IgD-negative memory B cell (primary cell): Measurements from ENCODE around the gene CHCHD6. TPM values are rescaled to one million over a fixed set of nuclear protein-coding genes. Genes with fewer than 3 reads are reported as not detected.

Experiments used
- H3K27ac Mint-ChIP-seq, 3 donors: one replicate each; pipeline ENCODE4 v1.8.0; 2020 to 2022; ENCODE audit warnings: mild to moderate bottlenecking in 3 of 3, mixed read lengths in 3 of 3, moderate library complexity in 1 of 3
- H3K27me3 Mint-ChIP-seq: one replicate; pipeline ENCODE4 v1.8.0; 2021; ENCODE audit warnings: mixed read lengths
- H3K36me3 Mint-ChIP-seq: one replicate; pipeline ENCODE4 v1.8.0; 2020; ENCODE audit warnings: mild to moderate bottlenecking, mixed read lengths
- H3K4me1 Mint-ChIP-seq, 3 donors: one replicate each; pipeline ENCODE4 v1.8.0; 2020 to 2022; ENCODE audit warnings: mixed read lengths in 3 of 3, mild to moderate bottlenecking in 1 of 3
- H3K4me3 Mint-ChIP-seq, 4 donors: one replicate each; pipeline ENCODE4 v1.8.0; 2020 to 2022; ENCODE audit warnings: mild to moderate bottlenecking in 4 of 4, mixed read lengths in 4 of 4, moderate library complexity in 3 of 4
- H3K9me3 Mint-ChIP-seq, 3 donors: one replicate each; pipeline ENCODE4 v1.8.0; 2020 to 2021; ENCODE audit warnings: mixed read lengths in 3 of 3, mild to moderate bottlenecking in 1 of 3
- polyA plus RNA-seq: library from polyadenylated mRNA; unstranded; fragments of 300-500 nt; fragmentation: Illumina TruSeq; gene quantifications from one replicate; pipeline ENCODE4 v1.2.3, GENCODE V29; 2021

CHCHD6 gene
- polyA plus RNA-seq, 1 donor from 2014 or later: 16.6 TPM

DNA sequence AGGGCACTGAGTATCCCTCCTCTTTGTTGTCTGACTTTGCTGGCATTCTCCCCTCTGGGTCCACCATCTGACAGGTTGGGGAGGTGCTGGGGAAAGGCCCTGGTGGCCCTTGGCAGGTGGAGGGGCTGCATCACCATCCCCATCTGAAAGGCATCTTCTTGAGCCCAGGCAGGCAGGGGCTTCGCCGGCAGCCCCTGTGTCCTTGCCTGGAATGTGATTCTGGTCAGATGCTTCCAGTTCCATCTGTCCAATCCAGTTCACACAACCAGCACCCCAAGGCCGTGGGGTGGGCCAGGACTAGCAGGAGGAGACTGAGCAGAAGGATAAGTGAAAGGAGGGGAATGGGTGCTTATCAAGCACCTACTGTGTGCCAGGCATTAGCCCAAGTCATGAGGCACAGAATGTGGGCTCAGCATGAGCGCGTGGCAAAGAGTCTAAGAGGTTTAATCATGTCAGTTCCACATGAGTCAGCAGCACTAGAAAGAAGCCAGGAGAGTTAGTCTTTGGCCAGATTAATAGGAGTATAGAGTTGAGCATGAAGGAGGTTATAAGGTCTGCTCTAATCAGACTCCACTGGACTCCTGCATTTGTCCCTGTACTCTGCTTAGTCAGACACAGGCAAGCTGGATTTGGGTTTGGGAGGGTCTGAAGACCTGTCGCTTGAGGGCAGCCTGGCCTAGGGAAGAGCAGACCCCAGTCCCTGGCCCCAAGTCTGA is 38.7 kb upstream of the CHCHD6 start:
- Mint-ChIP-seq H3K4me3 (no peak overlapping the region), H3K9me3 (peaks cover 0 to 6% (median 3%) of the 10 kb centered on the region in 3 donors), H3K27ac (no peak overlapping the region), H3K36me3 (no peaks in the 10 kb centered on the region), H3K4me1 (peaks cover 4 to 6% (median 5%) of the 10 kb centered on the region in 3 donors), H3K27me3 (peaks cover 13% of the 10 kb centered on the region)

DNA sequence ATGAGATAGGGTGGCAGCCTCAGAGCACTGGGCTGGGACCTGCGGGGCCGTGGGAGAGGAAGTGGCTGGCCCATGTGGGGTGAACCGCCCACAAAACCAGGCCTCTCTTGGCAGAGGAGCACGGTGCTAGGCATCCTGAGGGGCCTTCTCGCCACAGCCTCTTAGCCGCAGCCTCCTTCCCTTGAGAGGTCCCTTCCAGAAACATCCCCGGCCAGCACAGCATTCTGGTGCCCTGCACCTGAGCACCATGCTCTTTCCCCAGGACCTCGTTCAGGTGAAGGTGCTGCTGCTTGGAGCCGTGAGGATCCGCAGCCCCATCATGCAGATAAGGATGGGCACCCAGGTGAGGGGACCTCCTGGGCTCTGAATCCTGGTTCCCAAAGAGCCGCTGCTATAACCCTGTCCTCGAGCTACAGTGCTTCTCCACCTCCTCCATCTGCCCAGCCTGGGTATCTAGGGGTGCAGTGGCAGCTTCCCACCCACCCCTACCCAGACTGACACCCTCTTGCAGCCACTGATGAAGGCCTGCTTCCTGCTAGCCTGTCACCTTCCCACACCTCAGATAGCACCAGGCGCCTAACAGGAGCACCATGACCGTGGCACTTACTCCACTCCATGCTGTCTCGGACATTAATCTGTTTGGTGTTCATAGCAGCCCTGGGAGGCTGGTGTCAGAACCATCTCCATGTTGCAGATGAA is 37.9 kb upstream of the CHCHD6 start:
- H3K27ac Mint-ChIP-seq: no peak overlapping the region
- H3K4me3 Mint-ChIP-seq: no peak overlapping the region
- peaks cover 4 to 7% (median 5%) of the 10 kb centered on the region in 3 donors for H3K4me1 Mint-ChIP-seq
- H3K27me3 Mint-ChIP-seq: peaks cover 8% of the 10 kb centered on the region
- peaks cover 2 to 7% (median 3%) of the 10 kb centered on the region in 3 donors for H3K9me3 Mint-ChIP-seq
- no peaks in the 10 kb centered on the region for H3K36me3 Mint-ChIP-seq

DNA sequence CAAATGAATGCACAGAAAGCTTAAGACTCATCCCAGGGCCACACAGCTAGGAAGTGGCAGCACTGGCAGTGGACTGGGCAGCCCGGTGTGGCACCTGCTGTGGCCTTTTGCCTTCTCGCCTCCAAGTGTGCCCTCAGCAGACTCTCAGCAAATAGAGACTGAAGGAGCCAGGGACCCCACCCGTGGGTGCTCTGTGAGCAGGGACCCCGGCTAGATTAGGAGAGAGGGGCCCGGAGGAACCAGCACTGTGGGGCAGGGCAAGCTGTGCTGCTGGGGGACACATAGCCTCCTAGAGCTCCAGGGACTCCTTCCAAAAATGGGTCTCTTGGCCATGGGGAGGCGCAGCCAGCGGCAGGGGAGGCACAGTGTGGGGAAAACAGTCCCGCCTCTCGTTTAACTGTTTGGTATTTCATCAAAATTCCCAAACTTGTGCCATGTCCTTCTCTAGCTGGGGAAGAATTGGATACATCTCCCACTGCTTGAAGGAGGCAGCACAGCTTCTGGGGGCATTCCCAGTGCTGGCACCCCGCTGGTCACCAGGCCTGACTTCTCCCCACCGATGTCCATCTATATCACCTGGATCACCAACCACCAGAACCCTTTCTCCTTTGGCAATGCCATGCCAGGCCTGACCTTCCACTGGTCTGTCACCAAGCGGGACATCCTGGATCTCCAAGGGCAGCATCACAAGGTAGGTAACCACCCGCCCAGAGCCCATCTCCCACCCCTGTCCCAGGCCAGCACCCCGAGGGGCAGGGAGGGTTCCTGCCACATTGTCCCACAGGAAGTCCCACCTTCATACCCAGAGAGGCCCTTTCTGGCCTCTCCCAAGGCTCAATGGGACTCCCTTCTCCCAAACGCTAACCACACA is 37.1 kb upstream of the CHCHD6 start:
- Mint-ChIP-seq H3K27me3 (peaks cover 6% of the 10 kb centered on the region), H3K36me3 (no peaks in the 10 kb centered on the region), H3K4me3 (no peak overlapping the region), H3K9me3 (peaks cover 2 to 9% (median 2%) of the 10 kb centered on the region in 3 donors), H3K4me1 (peaks cover 4 to 11% (median 5%) of the 10 kb centered on the region in 3 donors), H3K27ac (no peak overlapping the region)

DNA sequence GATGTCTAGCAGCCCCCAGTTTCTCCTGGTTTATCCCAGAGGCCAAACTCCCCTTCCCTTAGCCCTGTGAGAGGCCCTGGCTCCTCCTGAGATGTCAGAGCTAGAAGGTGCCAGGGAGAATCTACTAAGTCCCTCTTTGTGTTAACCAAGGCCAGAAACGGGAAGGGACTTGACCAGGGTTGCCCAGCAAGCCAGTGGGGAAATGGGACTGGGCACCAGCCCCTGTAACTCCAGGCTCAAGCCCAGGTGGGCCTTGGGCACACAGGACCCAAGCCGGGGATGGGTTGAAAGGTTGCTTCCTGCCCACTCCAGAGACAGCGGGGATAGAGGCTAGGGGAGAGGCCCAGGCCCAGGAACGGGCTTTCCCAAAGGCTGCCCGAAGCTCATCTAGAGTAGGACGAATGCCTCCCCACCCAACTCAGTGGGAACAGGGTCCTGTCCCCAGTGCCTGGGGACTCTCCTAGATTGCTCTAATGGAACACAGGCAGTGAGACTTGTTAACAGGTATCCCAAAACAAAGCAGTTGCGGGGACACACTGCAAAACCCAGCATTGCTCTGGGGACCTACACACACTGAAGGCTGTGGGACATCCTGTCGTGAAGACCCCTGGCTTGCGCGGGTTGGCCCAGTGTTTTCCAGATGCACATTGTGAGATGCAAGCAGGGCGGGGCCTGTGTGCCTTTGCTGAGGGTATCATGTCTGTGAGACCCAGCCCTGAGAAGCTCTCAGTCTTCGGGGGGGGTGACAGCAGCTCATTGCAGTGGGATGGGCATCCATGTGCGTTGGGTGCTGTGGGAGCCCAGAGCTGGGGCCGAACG is 36.2 kb upstream of the CHCHD6 start:
- peaks cover 2 to 9% (median 2%) of the 10 kb centered on the region in 3 donors for H3K9me3 Mint-ChIP-seq
- H3K4me1 Mint-ChIP-seq: peaks cover 4 to 11% (median 5%) of the 10 kb centered on the region in 3 donors
- no peaks in the 10 kb centered on the region for H3K27me3 Mint-ChIP-seq
- peak overlapping the region in 1 of 3 donors; percentile 46 for H3K27ac Mint-ChIP-seq
- no peak overlapping the region for H3K4me3 Mint-ChIP-seq
- no peaks in the 10 kb centered on the region for H3K36me3 Mint-ChIP-seq

DNA sequence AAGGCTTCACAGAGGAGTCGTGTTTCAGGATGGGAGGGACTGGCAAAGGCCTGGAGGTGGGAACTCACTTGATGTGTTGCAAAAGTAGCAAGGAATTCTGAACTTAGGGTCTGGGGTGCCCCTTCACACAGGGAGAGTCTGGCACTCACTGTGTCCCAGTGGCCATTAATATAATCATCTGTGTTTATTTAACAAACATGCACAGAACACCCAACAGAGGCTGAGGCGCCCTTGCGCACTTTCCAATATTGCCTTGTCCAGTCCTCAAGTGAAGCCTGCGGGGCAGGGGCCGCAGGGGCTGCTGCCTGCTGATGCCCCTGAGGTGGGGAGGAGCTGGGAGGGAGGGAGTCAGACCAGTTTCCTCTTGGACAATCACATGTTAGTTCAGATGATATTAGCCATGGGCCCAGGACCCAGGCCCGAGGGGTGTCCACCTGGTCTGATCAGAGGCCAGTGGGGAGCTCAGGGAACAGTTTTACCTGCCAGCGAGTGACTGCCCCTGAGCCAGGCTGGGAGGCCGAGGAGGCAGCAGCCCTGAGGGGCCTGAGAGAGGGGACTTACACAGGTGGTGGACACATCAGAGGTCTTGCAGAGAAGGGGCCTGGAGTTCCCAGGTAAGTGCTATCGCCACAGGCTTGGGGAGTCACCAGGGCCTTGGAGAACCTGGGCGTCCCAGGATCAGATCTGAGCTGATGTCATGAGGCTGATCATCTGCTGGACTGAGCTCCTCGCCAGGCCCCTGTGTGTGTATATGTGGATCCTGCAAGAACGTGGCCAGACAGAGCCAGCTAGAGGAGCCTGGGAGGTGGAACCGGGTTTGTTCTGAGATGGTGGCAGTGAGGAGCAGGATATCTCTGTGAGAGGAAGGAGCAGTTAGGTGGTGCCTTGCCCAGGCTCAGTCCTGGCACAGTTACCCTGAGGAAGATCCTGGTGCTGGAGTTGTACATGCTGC is 35.3 kb upstream of the CHCHD6 start:
- H3K4me1 Mint-ChIP-seq: peaks cover 4 to 11% (median 5%) of the 10 kb centered on the region in 3 donors

DNA sequence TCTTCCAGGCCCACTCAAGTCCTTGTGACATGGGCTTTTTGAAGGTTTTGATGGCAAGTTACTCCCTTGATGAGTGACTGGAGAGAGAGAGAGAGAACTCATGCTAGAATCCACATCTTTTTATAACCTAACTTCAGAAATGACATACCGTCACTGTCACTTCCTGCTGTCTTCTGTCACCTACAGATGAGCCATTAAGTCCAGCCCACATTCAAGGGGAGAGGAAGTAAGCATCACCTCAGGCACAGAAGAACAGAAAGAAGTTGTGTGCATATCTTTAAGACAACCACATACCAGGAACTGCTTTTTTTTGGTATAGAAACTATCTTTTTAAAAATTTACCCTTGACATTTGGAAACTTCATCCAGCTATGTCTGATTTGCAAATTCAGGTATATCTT is 32.5 kb upstream of the CHCHD6 start:
- Mint-ChIP-seq H3K27ac (no peak overlapping the region), H3K4me3 (no peak overlapping the region), H3K4me1 (peaks cover 0 to 5% (median under 1%) of the 10 kb centered on the region in 3 donors), H3K9me3 (peaks cover 2 to 19% (median 2%) of the 10 kb centered on the region in 3 donors), H3K36me3 (no peaks in the 10 kb centered on the region), H3K27me3 (peaks cover 4% of the 10 kb centered on the region)

More for the DNA sequence above, 35.3 kb upstream of the CHCHD6 start:
- Mint-ChIP-seq H3K36me3 (no peaks in the 10 kb centered on the region), H3K27me3 (no peaks in the 10 kb centered on the region), H3K4me3 (peak overlapping the region in 1 of 4 donors; percentile 17), H3K27ac (peak overlapping the region in 1 of 3 donors; percentile 46), H3K9me3 (peaks cover 2 to 11% (median 2%) of the 10 kb centered on the region in 3 donors)

DNA sequence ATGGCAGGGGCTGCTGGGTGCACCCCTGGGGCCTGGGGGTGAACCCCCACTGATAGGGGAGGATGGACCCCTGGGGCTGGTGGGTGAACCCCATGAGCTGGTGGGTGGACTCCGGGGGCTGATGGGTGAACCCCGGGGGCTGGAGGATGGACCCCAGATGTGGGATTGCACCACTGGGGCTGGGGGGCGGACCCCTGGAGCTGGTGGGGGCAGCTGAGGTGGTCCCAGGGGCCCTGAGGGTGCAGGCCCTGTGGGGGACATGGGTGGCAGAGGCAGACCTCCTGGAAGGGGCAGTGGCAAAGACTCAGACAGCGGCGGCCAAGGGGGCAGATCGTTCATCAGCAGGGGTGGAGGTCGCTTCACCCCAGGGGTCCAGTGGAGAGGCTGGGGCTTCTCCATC is 31.7 kb upstream of the CHCHD6 start:
- no peak overlapping the region for H3K4me3 Mint-ChIP-seq
- H3K27ac Mint-ChIP-seq: no peak overlapping the region
- peaks cover 5% of the 10 kb centered on the region for H3K27me3 Mint-ChIP-seq

DNA sequence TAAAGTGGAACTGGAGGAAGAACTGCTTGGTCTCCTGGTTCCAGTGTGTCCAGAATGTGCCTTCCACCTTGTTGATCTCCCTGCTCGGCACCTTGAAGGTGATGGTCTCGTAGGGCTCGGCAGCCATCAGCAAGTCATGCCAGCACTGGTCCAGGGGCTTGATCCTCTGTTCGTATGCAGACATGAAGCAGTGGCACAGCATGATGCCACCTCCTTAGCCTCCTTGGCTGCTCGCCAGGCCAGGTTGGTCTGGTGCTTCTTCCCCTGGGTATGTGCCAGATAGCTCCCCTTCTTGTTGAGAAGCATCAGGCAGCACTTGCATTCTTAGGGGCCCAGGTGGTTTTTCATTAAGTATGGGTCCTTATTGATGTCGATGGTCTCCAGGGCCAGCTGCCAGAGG is 31.3 kb upstream of the CHCHD6 start:
- peaks cover 5% of the 10 kb centered on the region for H3K27me3 Mint-ChIP-seq
- no peaks in the 10 kb centered on the region for H3K36me3 Mint-ChIP-seq
- no peak overlapping the region for H3K27ac Mint-ChIP-seq
- H3K9me3 Mint-ChIP-seq: peaks cover 2 to 19% (median 2%) of the 10 kb centered on the region in 3 donors
- H3K4me3 Mint-ChIP-seq: no peak overlapping the region
- peaks cover 0 to 10% (median 7%) of the 10 kb centered on the region in 3 donors for H3K4me1 Mint-ChIP-seq

More for the DNA sequence above, 31.7 kb upstream of the CHCHD6 start:
- H3K4me1 Mint-ChIP-seq: peaks cover 0 to 7% (median 3%) of the 10 kb centered on the region in 3 donors
- H3K36me3 Mint-ChIP-seq: no peaks in the 10 kb centered on the region
- H3K9me3 Mint-ChIP-seq: peaks cover 2 to 19% (median 2%) of the 10 kb centered on the region in 3 donors

DNA sequence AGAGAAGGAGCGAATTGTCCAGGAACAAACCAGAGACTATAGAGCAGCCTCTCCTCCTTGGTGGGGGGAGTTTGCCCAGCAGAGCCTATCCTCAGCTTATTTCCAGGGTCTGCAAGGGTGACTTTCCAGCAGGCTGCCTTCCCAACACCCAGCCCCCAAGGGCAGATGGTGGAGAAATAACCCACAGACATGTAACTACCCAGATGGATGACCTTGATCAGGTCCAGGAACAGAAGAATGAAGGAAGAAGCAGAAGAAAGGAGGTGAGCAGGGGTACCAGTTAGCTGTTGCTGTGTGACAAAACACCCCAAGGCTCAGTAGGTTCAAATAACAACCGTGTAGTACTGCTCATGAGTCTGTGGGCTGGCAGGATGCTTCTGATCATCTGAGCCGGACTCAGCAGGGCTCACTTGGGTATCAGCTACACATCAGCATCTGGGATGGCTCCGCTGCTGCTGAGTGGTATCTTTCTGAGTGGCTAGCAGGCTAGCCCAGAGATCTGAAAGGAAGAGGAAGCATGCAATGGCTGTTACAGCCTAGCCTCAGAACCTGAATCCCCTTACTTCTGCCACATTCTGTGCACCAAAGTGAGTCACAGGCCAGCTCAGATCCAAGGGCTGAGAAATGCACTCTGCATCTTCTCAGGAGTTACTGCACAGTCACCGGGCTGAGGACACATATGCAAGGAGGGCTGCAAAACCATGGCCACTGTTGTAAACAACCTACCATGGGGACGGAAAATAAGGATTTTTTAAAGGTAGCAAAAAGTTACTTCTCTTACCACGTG is 26.9 kb upstream of the CHCHD6 start:
- H3K27me3 Mint-ChIP-seq: peaks cover 6% of the 10 kb centered on the region
- peaks cover 3 to 15% (median 13%) of the 10 kb centered on the region in 3 donors for H3K4me1 Mint-ChIP-seq
- no peaks in the 10 kb centered on the region for H3K36me3 Mint-ChIP-seq
- no peak overlapping the region for H3K27ac Mint-ChIP-seq
- peaks cover 0 to 10% (median 0%) of the 10 kb centered on the region in 3 donors for H3K9me3 Mint-ChIP-seq
- H3K4me3 Mint-ChIP-seq: no peak overlapping the region

DNA sequence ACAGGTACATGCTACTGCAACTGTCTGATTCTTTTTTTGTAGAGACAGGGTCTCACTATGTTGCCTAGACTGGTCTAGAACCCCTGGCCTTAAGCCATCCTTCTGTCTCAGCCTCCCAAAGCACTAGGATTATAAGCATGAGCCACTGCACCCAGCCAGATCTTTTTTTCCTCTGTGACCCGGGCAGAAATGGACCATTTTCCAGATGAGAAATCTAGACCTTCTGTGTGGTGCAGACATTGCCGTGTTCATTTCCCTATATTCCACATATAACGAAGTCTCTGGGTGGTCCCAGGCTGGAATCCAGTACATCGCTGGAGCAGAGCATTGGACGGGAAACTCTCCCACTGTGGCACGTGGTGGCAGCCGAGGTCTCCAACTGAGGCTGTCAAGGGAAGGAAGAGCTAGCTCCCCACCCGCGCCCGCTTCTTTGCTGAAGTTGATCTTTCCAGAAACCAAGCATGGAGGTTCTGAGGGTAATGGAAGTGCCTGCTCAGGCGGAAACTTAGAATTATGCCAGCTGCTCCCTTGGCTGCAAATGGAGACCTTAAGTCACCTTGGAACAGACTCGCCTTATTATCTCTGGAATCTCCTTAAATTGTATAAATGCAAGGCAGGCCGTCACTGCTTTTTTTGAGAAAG is 26.1 kb upstream of the CHCHD6 start:
- Mint-ChIP-seq H3K4me1 (peaks cover 6 to 17% (median 13%) of the 10 kb centered on the region in 3 donors), H3K27me3 (peaks cover 6% of the 10 kb centered on the region), H3K4me3 (peak overlapping the region in 1 of 4 donors; percentile 56), H3K9me3 (peaks cover 0 to 10% (median 0%) of the 10 kb centered on the region in 3 donors), H3K36me3 (no peaks in the 10 kb centered on the region), H3K27ac (peak overlapping the region in 1 of 3 donors; percentile 18)

DNA sequence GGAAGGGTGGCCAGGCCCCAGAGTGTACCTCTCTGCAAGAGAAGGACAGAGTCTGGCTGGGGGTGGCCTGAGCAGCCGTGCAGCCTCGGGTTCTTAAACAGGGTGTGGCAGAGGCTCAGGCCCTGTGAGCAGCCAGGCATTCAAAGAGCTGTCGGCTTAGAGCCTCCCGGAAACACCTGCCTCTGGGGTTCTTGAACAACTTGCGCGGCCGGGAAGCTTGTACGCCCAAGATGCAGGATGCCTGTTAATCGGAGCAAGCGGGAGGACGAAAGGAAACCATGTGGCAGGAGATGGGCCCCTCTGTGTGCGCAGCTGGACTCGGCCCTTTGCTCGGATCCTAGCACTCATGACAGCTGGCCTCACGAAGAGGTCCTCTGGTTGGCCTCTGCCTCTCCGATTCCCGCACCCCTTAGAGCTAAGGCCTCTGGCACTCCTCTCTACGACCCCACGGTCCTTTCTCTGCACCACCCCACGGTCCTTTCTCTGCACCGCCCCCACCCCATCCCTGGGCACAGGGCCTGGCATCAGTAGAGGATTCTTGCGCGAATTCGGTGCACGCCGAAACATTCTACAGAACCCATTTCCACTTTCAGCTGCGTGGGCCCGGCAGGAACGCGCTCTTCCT is 25.2 kb upstream of the CHCHD6 start:
- Mint-ChIP-seq H3K4me3 (peak overlapping the region; percentile 81 to 93 (median 87)), H3K27me3 (peaks cover 6% of the 10 kb centered on the region), H3K4me1 (peaks cover 6 to 17% (median 13%) of the 10 kb centered on the region in 3 donors), H3K36me3 (no peaks in the 10 kb centered on the region), H3K9me3 (peaks cover 0 to 7% (median 0%) of the 10 kb centered on the region in 3 donors), H3K27ac (peak overlapping the region; percentile 23 to 74 (median 37))

DNA sequence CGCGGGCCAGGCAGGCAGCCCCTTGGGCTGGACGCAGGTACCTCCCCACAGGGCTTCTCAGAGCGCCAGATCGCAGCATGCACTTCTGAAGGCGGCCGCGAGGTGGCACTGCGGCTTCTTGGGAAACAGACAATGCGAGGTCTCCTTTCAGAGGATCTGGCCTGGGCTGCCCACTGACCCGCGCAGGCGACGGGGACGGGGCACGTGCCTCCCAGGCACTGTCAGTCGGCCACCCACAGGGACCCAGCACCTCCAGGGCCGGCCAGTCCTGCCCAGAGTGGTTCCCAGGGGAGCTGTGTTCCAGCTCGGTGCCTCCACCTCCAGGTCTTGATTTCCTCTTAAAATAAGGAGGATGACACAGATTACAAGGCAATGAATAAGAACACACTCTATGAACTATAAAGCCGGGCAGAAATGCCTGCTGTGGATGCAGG is 24.7 kb upstream of the CHCHD6 start:
- Mint-ChIP-seq H3K4me3 (peak overlapping the region; percentile 81 to 93 (median 87)), H3K27me3 (peaks cover 6% of the 10 kb centered on the region), H3K27ac (peak overlapping the region; percentile 23 to 74 (median 37)), H3K36me3 (no peaks in the 10 kb centered on the region), H3K4me1 (peaks cover 6 to 19% (median 13%) of the 10 kb centered on the region in 3 donors), H3K9me3 (peaks cover 0 to 7% (median 0%) of the 10 kb centered on the region in 3 donors)
